ENCODE measurements around the gene PARD3B.

DNA sequence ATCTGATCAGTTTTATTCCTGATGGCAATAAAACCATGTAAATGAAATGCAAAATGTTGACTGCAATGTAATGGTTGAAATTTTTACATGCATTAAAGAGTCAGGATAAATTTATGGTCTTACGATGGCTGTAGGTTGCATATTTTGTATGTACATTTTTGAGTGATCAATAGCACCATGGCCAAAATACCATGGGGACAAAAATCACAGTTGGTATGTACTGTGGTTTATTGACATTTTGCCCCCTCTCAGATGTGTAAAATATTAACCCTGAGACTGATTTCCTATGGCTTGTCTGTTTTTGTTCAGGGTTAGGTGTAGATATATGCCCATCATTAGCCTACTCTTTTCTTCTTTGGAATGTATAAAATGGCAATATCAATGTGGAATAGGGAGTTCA is 138.1 kb downstream of the PARD3B start:
- no peak for TF ChIP-seq EZH2phosphoT487 (IDR thresholded peaks at IDR 0.05; ENCODE audit: unreplicated experiment)
- TF ChIP-seq, protein P1, sequence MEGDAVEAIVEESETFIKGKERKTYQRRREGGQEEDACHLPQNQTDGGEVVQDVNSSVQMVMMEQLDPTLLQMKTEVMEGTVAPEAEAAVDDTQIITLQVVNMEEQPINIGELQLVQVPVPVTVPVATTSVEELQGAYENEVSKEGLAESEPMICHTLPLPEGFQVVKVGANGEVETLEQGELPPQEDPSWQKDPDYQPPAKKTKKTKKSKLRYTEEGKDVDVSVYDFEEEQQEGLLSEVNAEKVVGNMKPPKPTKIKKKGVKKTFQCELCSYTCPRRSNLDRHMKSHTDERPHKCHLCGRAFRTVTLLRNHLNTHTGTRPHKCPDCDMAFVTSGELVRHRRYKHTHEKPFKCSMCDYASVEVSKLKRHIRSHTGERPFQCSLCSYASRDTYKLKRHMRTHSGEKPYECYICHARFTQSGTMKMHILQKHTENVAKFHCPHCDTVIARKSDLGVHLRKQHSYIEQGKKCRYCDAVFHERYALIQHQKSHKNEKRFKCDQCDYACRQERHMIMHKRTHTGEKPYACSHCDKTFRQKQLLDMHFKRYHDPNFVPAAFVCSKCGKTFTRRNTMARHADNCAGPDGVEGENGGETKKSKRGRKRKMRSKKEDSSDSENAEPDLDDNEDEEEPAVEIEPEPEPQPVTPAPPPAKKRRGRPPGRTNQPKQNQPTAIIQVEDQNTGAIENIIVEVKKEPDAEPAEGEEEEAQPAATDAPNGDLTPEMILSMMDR (conservative IDR thresholded peaks at IDR 0.05; ENCODE audit: low read depth in 2 of 2) = no peak
